ENCODE data around the gene ANKRD13B. TPM values are rescaled to one million over a fixed set of nuclear protein-coding genes. Genes with fewer than 3 reads are reported as not detected.

Gene ANKRD13B
- total RNA-seq, 2 experiments from 2014 or later = 11.3 to 13.6 TPM

- ChIA-PET POLR2A (interaction anchor here (0.7 to 9.3 kb wide), 2 partner anchors 13 to 54 kb away, joined by 4 to 107 read pairs; no protein-coding TSS in a partner anchor), CTCF (interaction anchor here (1.4 kb wide), 1 partner anchor 192 kb away, joined by 6 read pairs; no protein-coding TSS in a partner anchor)
- Mint-ChIP-seq H3K27ac (peak overlapping the region; percentile 49), H3K9me3 (no peaks in the 10 kb centered on the region), H3K4me1 (peaks cover 64% of the 10 kb centered on the region), H3K36me3 (ENCODE audit: low read depth) (peaks cover 38% of the 10 kb centered on the region), H3K27me3 (no peaks in the 10 kb centered on the region), H3K4me3 (no peak overlapping the region)
- DNase-seq = no peak
Observed at GRCh38 chr17:29561554-29562517, 31.1 kb upstream of the ANKRD13B start.

- ChIA-PET POLR2A (interaction anchor here (9.3 kb wide), 1 partner anchor 53 kb away, joined by 107 read pairs; no protein-coding TSS in a partner anchor), CTCF (no interaction called here)
- no peak for DNase-seq
- H3K4me3 Mint-ChIP-seq = no peak overlapping the region
- peaks cover 38% of the 10 kb centered on the region for H3K36me3 Mint-ChIP-seq (ENCODE audit: low read depth)
- H3K4me1 Mint-ChIP-seq = peaks cover 56% of the 10 kb centered on the region
- H3K9me3 Mint-ChIP-seq = no peaks in the 10 kb centered on the region
- H3K27me3 Mint-ChIP-seq = no peaks in the 10 kb centered on the region
- H3K27ac Mint-ChIP-seq = no peak overlapping the region
Observed at GRCh38 chr17:29562615-29563014, 30.3 kb upstream of the ANKRD13B start.

- peaks cover 41% of the 10 kb centered on the region for H3K36me3 Mint-ChIP-seq (ENCODE audit: low read depth)
- no peaks in the 10 kb centered on the region for H3K9me3 Mint-ChIP-seq
- no peak overlapping the region for H3K27ac Mint-ChIP-seq
- POLR2A ChIA-PET = interaction anchor here (9.3 kb wide), 1 partner anchor 52 kb away, joined by 107 read pairs; no protein-coding TSS in a partner anchor
- H3K27me3 Mint-ChIP-seq = no peaks in the 10 kb centered on the region
- H3K4me3 Mint-ChIP-seq = peak overlapping the region; percentile 31
- CTCF ChIA-PET = interaction anchor here (0.6 to 1.0 kb wide), 6 partner anchors 15 to 197 kb away, joined by 3 to 5 read pairs (median 3); no protein-coding TSS in a partner anchor
- no peak for DNase-seq
- H3K4me1 Mint-ChIP-seq = peaks cover 46% of the 10 kb centered on the region
Observed at GRCh38 chr17:29563816-29564215, 29.1 kb upstream of the ANKRD13B start.

GRCh38 chr17:29565643-29566472 is 27.1 kb upstream of the ANKRD13B start:
- Mint-ChIP-seq H3K4me3 (peak overlapping the region; percentile 94), H3K27ac (peak overlapping the region; percentile 98)

GRCh38 chr17:29566473-29567303 is 26.2 kb upstream of the ANKRD13B start, which contains the start of gene ABHD15:
Gene ABHD15 (minus strand): TSS chr17:29567037. CDS start chr17:29566966, 71 bp downstream.
- Mint-ChIP-seq H3K9me3 (no peaks in the 10 kb centered on the region), H3K36me3 (ENCODE audit: low read depth) (peaks cover 43% of the 10 kb centered on the region), H3K4me1 (peaks cover 49% of the 10 kb centered on the region), H3K4me3 (peak within 1 kb of the TSS; percentile 94), H3K27me3 (no peaks in the 10 kb centered on the region), H3K27ac (peak within 1 kb of the TSS; percentile 98)
- ChIA-PET CTCF (interaction anchor here (1.0 to 7.1 kb wide), 12 partner anchors 10 to 197 kb away, joined by 3 to 64 read pairs (median 5); no protein-coding TSS in a partner anchor), POLR2A (interaction anchor here (1.2 to 9.3 kb wide), 21 partner anchors 11 to 617 kb away, joined by 3 to 107 read pairs (median 6); partner anchors contain the start of genes ANKRD13B, CORO6, NUFIP2 and SSH2)
- DNase-seq = peak; percentile 68

More at GRCh38 chr17:29565643-29566472, 27.1 kb upstream of the ANKRD13B start:
- peaks cover 42% of the 10 kb centered on the region for H3K36me3 Mint-ChIP-seq (ENCODE audit: low read depth)
- peak; percentile 76 for DNase-seq
- H3K4me1 Mint-ChIP-seq = peaks cover 48% of the 10 kb centered on the region
- ChIA-PET POLR2A (interaction anchor here (1.2 to 9.3 kb wide), 16 partner anchors 10 to 552 kb away, joined by 3 to 107 read pairs (median 8); partner anchors contain the start of genes ANKRD13B, CORO6, NUFIP2 and SSH2), CTCF (interaction anchor here (1.0 to 7.1 kb wide), 9 partner anchors 9 to 196 kb away, joined by 3 to 64 read pairs (median 7); no protein-coding TSS in a partner anchor)
- H3K27me3 Mint-ChIP-seq = no peaks in the 10 kb centered on the region
- H3K9me3 Mint-ChIP-seq = no peaks in the 10 kb centered on the region

GRCh38 chr17:29567304-29567553 is 25.7 kb upstream of the ANKRD13B start:
- no peak for DNase-seq

GRCh38 chr17:29567554-29568330 is 25.2 kb upstream of the ANKRD13B start:
- peaks cover 32% of the 10 kb centered on the region for H3K36me3 Mint-ChIP-seq (ENCODE audit: low read depth)
- peak overlapping the region; percentile 92 for H3K4me3 Mint-ChIP-seq
- DNase-seq = peak; percentile 86
- CTCF ChIA-PET = interaction anchor here (0.6 to 7.1 kb wide), 10 partner anchors 13 to 385 kb away, joined by 3 to 64 read pairs (median 3); partner anchors contain the start of gene SSH2
- no peaks in the 10 kb centered on the region for H3K9me3 Mint-ChIP-seq
- H3K4me1 Mint-ChIP-seq = peaks cover 39% of the 10 kb centered on the region
- H3K27ac Mint-ChIP-seq = peak overlapping the region; percentile 96
- no peaks in the 10 kb centered on the region for H3K27me3 Mint-ChIP-seq
- POLR2A ChIA-PET = interaction anchor here (0.6 to 9.3 kb wide), 18 partner anchors 12 to 871 kb away, joined by 3 to 107 read pairs (median 4); partner anchors contain the start of genes ANKRD13B, CORO6, NSRP1 and SSH2

More at GRCh38 chr17:29567304-29567553, 25.7 kb upstream of the ANKRD13B start:
- H3K4me3 Mint-ChIP-seq = peak overlapping the region; percentile 92
- ChIA-PET POLR2A (interaction anchor here (1.1 to 9.3 kb wide), 16 partner anchors 11 to 618 kb away, joined by 3 to 107 read pairs (median 6); partner anchors contain the start of genes ANKRD13B, CORO6, NSRP1 and NUFIP2), CTCF (interaction anchor here (0.9 to 7.1 kb wide), 7 partner anchors 14 to 197 kb away, joined by 3 to 64 read pairs (median 4); no protein-coding TSS in a partner anchor)
- H3K27ac Mint-ChIP-seq = peak overlapping the region; percentile 96
- H3K9me3 Mint-ChIP-seq = no peaks in the 10 kb centered on the region
- peaks cover 43% of the 10 kb centered on the region for H3K4me1 Mint-ChIP-seq
- H3K36me3 Mint-ChIP-seq (ENCODE audit: low read depth) = peaks cover 37% of the 10 kb centered on the region
- no peaks in the 10 kb centered on the region for H3K27me3 Mint-ChIP-seq

- Mint-ChIP-seq H3K36me3 (ENCODE audit: low read depth) (peaks cover 35% of the 10 kb centered on the region), H3K27me3 (no peaks in the 10 kb centered on the region), H3K27ac (peak within 1 kb of the TSS; percentile 96), H3K4me1 (peaks cover 36% of the 10 kb centered on the region), H3K9me3 (no peaks in the 10 kb centered on the region), H3K4me3 (peak within 1 kb of the TSS; percentile 92)
- ChIA-PET POLR2A (interaction anchor here (0.6 to 9.3 kb wide), 15 partner anchors 12 to 870 kb away, joined by 3 to 107 read pairs (median 5); partner anchors contain the start of genes ANKRD13B and NSRP1), CTCF (interaction anchor here (0.9 to 7.1 kb wide), 9 partner anchors 11 to 361 kb away, joined by 3 to 64 read pairs (median 4); partner anchors contain the start of gene SSH2)
- DNase-seq = peak; percentile 91
Observed at GRCh38 chr17:29568331-29569244, 24.3 kb upstream of the ANKRD13B start, which contains the start of gene TP53I13. Gene TP53I13 (plus strand): TSS chr17:29568701. CDS start chr17:29568759, 58 bp downstream.

- POLR2A ChIA-PET = interaction anchor here (0.8 to 9.3 kb wide), 6 partner anchors 19 to 208 kb away, joined by 4 to 107 read pairs (median 5); partner anchors contain the start of gene ANKRD13B
- DNase-seq = peak; percentile 18
- peak overlapping the region; percentile 83 for H3K4me3 Mint-ChIP-seq
- no peaks in the 10 kb centered on the region for H3K9me3 Mint-ChIP-seq
- H3K27ac Mint-ChIP-seq = peak overlapping the region; percentile 59
- peaks cover 29% of the 10 kb centered on the region for H3K4me1 Mint-ChIP-seq
- peaks cover 35% of the 10 kb centered on the region for H3K36me3 Mint-ChIP-seq (ENCODE audit: low read depth)
- no peaks in the 10 kb centered on the region for H3K27me3 Mint-ChIP-seq
- CTCF ChIA-PET = interaction anchor here (1.0 to 7.1 kb wide), 7 partner anchors 10 to 200 kb away, joined by 3 to 64 read pairs (median 4); no protein-coding TSS in a partner anchor
Observed at GRCh38 chr17:29569245-29569950, 23.5 kb upstream of the ANKRD13B start.

Data from activated CD4-positive, alpha-beta memory T cell treated with anti-CD3 and anti-CD28 coated beads, Interleukin-2, amount 10 ng/mL, durations not matched to agents 7 days and 5 days (primary cell).